ENCODE measurements around the gene SRP9. TPM values are rescaled to one million over a fixed set of nuclear protein-coding genes. Genes with fewer than 3 reads are reported as not detected.
A peak's percentile ranks its signal among the peaks of the same experiment; 100 is the strongest.
"Not testable (repeated sequence)": the region's sequence is repeated elsewhere in the genome, so short reads cannot be mapped to it uniquely, and the experiment has no call there.

Gene SRP9
- total RNA-seq, 1 donor from 2014 or later = 1,104 TPM

DNA sequence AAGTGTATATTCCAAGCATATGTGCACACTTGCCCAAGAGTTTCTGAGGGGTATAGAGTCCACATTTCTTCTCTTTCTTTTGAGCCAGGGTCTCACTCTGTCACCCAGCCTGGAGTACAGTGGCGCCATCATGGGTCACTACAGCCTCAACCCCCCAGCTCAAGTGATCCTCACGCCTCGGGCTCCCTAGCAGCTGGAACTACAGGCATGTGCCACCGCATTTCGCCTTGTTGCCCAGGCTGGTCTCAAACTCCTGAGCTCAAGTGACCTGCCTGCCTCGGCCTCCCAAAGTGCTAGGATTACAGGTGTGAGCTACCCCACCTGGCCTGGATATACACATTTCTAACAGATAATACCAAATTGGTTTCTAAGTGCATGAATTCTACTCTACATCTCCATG lies 17.1 kb upstream of the SRP9 start:
- Mint-ChIP-seq H3K27ac (no peak overlapping the region), H3K36me3 (no peaks in the 10 kb centered on the region), H3K4me1 (peaks cover 29% of the 10 kb centered on the region), H3K9me3 (no peaks in the 10 kb centered on the region), H3K4me3 (no peak overlapping the region), H3K27me3 (ENCODE audit: insufficient read depth, low read depth) (peaks cover 10% of the 10 kb centered on the region)
- Histone ChIP-seq H3K27me3 (no peaks in the 10 kb centered on the region), H3K27ac (no peak overlapping the region), H3K9me3 (ENCODE audit: low read depth) (no peaks in the 10 kb centered on the region), H3K9ac (no peak overlapping the region), H3K4me3 (no peak overlapping the region), H3K79me2 (ENCODE audit: low read depth) (no peaks in the 10 kb centered on the region), H3K4me1 (peaks cover 25% of the 10 kb centered on the region), H2AFZ (replicated peaks) (no peak overlapping the region), H3F3A (ENCODE audit: low read depth) (peaks cover 20% of the 10 kb centered on the region), H3K4me2 (no peak overlapping the region), H3K36me3 (no peaks in the 10 kb centered on the region), H4K20me1 (ENCODE audit: low read depth) (no peaks in the 10 kb centered on the region)
- no peak for DNase-seq (ENCODE audit: low spot score)
- TF ChIP-seq EZH2 (IDR thresholded peaks at IDR 0.05) (no peak), EZH2phosphoT487 (IDR thresholded peaks at IDR 0.05) (no peak)
- TF ChIP-seq, protein P1, sequence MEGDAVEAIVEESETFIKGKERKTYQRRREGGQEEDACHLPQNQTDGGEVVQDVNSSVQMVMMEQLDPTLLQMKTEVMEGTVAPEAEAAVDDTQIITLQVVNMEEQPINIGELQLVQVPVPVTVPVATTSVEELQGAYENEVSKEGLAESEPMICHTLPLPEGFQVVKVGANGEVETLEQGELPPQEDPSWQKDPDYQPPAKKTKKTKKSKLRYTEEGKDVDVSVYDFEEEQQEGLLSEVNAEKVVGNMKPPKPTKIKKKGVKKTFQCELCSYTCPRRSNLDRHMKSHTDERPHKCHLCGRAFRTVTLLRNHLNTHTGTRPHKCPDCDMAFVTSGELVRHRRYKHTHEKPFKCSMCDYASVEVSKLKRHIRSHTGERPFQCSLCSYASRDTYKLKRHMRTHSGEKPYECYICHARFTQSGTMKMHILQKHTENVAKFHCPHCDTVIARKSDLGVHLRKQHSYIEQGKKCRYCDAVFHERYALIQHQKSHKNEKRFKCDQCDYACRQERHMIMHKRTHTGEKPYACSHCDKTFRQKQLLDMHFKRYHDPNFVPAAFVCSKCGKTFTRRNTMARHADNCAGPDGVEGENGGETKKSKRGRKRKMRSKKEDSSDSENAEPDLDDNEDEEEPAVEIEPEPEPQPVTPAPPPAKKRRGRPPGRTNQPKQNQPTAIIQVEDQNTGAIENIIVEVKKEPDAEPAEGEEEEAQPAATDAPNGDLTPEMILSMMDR (IDR thresholded peaks at IDR 0.05) = no peak

DNA sequence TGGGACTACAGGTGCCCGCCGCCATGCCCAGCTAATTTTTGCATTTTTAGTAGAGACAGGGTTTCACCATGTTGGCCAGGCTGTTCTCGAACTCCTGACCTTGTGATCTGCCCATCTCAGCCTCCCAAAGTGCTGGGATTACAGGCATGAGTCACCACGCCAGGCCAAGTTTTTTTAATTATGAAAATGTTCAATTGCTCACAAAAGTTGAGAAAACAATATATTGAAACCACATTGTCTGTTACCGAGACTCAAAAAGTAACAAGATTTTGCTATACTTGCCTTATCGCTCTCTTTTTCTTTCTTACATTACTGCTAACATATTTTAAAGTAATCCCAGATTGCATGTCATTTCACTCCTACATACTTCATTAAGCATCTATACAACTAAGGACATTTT lies 16.2 kb upstream of the SRP9 start:
- not testable (repeated sequence) for H3K9ac ChIP-seq; H4K20me1 ChIP-seq (ENCODE audit: low read depth); H3K9me3 Mint-ChIP-seq; H3K4me3 Mint-ChIP-seq; H3K27me3 ChIP-seq; H3K36me3 Mint-ChIP-seq; H2AFZ ChIP-seq (replicated peaks); H3K27ac Mint-ChIP-seq; H3K36me3 ChIP-seq; H3K9me3 ChIP-seq (ENCODE audit: low read depth); H3K4me3 ChIP-seq; DNase-seq (ENCODE audit: low spot score); H3K79me2 ChIP-seq (ENCODE audit: low read depth); H3K4me2 ChIP-seq; H3K27ac ChIP-seq
- peaks cover 25% of the 10 kb centered on the region for H3K4me1 ChIP-seq
- peaks cover 20% of the 10 kb centered on the region for H3F3A ChIP-seq (ENCODE audit: low read depth)
- Mint-ChIP-seq H3K4me1 (peaks cover 27% of the 10 kb centered on the region), H3K27me3 (ENCODE audit: insufficient read depth, low read depth) (peaks cover 10% of the 10 kb centered on the region)

DNA sequence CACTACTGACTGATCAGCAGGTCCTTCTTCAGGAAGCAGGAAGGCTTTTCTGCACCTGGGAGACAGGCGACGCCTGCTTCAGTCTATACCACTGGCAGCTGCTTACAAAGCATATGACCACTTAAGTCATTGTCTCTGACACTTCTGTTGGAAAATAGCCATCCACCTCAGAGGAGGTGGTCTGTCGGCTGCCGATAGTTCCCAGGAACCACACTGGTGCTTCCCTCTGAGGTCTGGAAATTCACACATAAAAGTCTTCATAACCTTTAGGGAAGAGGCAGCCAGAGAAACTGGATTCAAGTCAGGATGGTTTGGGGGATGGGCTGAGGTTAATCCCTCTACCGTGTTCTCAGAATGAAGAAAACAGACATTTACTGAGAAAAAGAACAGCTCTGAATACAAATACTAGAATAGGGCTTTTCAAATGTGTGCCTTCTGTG lies 15.6 kb upstream of the SRP9 start:
- no peaks in the 10 kb centered on the region for H3K9me3 ChIP-seq (ENCODE audit: low read depth)
- H3K4me3 ChIP-seq = no peak overlapping the region
- peak overlapping the region; percentile 11 for H3K27ac ChIP-seq
- peaks cover 25% of the 10 kb centered on the region for H3K4me1 ChIP-seq
- peaks cover 20% of the 10 kb centered on the region for H3F3A ChIP-seq (ENCODE audit: low read depth)
- no peaks in the 10 kb centered on the region for H3K27me3 ChIP-seq
- Mint-ChIP-seq H3K27me3 (ENCODE audit: insufficient read depth, low read depth) (peaks cover 8% of the 10 kb centered on the region), H3K36me3 (no peaks in the 10 kb centered on the region), H3K4me1 (peaks cover 29% of the 10 kb centered on the region), H3K27ac (no peak overlapping the region), H3K4me3 (no peak overlapping the region), H3K9me3 (no peaks in the 10 kb centered on the region)
- no peaks in the 10 kb centered on the region for H3K36me3 ChIP-seq
- no peaks in the 10 kb centered on the region for H3K79me2 ChIP-seq (ENCODE audit: low read depth)
- H4K20me1 ChIP-seq (ENCODE audit: low read depth) = no peaks in the 10 kb centered on the region
- TF ChIP-seq, protein P1 (IDR thresholded peaks at IDR 0.05) = no peak
- no peak for TF ChIP-seq EZH2phosphoT487 (IDR thresholded peaks at IDR 0.05)
- no peak for TF ChIP-seq EZH2 (IDR thresholded peaks at IDR 0.05)
- no peak overlapping the region for H2AFZ ChIP-seq (replicated peaks)
- DNase-seq (ENCODE audit: low spot score) = no peak
- H3K9ac ChIP-seq = no peak overlapping the region
- peak overlapping the region; percentile 55 for H3K4me2 ChIP-seq

DNA sequence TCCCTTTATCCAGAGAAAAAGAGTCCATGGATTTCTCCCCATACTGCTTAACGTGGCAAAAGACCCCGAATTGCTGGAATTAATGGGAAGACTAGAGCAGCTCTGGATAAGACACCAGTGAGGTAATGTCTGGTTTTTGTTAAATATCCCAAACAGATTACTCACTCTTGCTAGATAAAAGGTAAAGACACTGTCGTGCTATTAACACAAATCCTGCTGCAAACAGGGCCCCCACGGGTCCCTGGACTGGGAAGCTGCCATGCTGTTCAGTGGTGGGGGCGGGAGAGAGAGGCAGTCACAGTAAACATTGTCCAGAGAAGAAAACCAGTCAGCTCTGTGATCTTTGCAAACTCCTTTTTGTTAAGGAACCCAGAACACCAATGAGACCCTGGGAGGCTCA lies 15.2 kb upstream of the SRP9 start:
- Mint-ChIP-seq H3K27ac (peak overlapping the region; percentile 39), H3K36me3 (no peaks in the 10 kb centered on the region)

More for the DNA sequence above, 15.2 kb upstream of the SRP9 start:
- Histone ChIP-seq H3K27me3 (no peaks in the 10 kb centered on the region), H3F3A (ENCODE audit: low read depth) (peaks cover 20% of the 10 kb centered on the region), H2AFZ (replicated peaks) (no peak overlapping the region), H3K27ac (peak overlapping the region; percentile 11), H3K9ac (no peak overlapping the region), H3K79me2 (ENCODE audit: low read depth) (no peaks in the 10 kb centered on the region), H3K4me2 (peak overlapping the region; percentile 55), H3K9me3 (ENCODE audit: low read depth) (no peaks in the 10 kb centered on the region), H3K4me3 (no peak overlapping the region), H4K20me1 (ENCODE audit: low read depth) (no peaks in the 10 kb centered on the region), H3K36me3 (no peaks in the 10 kb centered on the region), H3K4me1 (peaks cover 26% of the 10 kb centered on the region)
- Mint-ChIP-seq H3K9me3 (no peaks in the 10 kb centered on the region), H3K4me3 (peak overlapping the region; percentile 41), H3K4me1 (peaks cover 33% of the 10 kb centered on the region), H3K27me3 (ENCODE audit: insufficient read depth, low read depth) (peaks cover 8% of the 10 kb centered on the region)
- DNase-seq (ENCODE audit: low spot score) = no peak
- TF ChIP-seq EZH2phosphoT487 (IDR thresholded peaks at IDR 0.05) = no peak
- no peak for TF ChIP-seq EZH2 (IDR thresholded peaks at IDR 0.05)
- TF ChIP-seq, protein P1 (IDR thresholded peaks at IDR 0.05) = no peak
